Mesothelial cell of epicardium (in vitro differentiated cells): ENCODE measurements around the gene DUSP22. TPM values are rescaled to one million over a fixed set of nuclear protein-coding genes. Genes with fewer than 3 reads are reported as not detected.

Source experiments
- DNase-seq, 2 experiments: peaks; one replicate each; pipeline ENCODE4 v3.0.0; 2021; ENCODE audit warnings: low spot score in 2 of 2; ENCODE audit not compliant: unreplicated experiment in 2 of 2
- H3K27ac Mint-ChIP-seq: 2 replicates; pipeline ENCODE4 v1.8.0; 2021; ENCODE audit warnings: mixed read lengths
- H3K27me3 Mint-ChIP-seq: 2 replicates; pipeline ENCODE4 v1.8.0; 2021; ENCODE audit warnings: low read depth, mixed read lengths
- H3K36me3 Mint-ChIP-seq: 2 replicates; pipeline ENCODE4 v1.8.0; 2021; ENCODE audit warnings: mixed read lengths
- H3K4me1 Mint-ChIP-seq: 2 replicates; pipeline ENCODE4 v1.8.0; 2021; ENCODE audit warnings: mixed read lengths
- H3K4me3 Mint-ChIP-seq: 2 replicates; pipeline ENCODE4 v1.8.0; 2021; ENCODE audit warnings: mild to moderate bottlenecking, moderate library complexity, mixed read lengths
- H3K9me3 Mint-ChIP-seq: 2 replicates; pipeline ENCODE4 v1.8.0; 2021; ENCODE audit warnings: mixed read lengths
- total RNA-seq: library from RNA; stranded (reverse); gene quantifications from 3 replicates; pipeline ENCODE4 v1.2.1, GENCODE V29; 2021
- TF ChIP-seq, protein P1 (sequence below): fragments of 200-600 bp; sonication (generic); IDR thresholded peaks from one replicate; pipeline ENCODE4 v1.5.0; 2021; ENCODE audit warnings: antibody characterized with exemption; ENCODE audit not compliant: unreplicated experiment

Gene DUSP22
- total RNA-seq, 1 donor from 2014 or later, result 32.0 TPM

DNA sequence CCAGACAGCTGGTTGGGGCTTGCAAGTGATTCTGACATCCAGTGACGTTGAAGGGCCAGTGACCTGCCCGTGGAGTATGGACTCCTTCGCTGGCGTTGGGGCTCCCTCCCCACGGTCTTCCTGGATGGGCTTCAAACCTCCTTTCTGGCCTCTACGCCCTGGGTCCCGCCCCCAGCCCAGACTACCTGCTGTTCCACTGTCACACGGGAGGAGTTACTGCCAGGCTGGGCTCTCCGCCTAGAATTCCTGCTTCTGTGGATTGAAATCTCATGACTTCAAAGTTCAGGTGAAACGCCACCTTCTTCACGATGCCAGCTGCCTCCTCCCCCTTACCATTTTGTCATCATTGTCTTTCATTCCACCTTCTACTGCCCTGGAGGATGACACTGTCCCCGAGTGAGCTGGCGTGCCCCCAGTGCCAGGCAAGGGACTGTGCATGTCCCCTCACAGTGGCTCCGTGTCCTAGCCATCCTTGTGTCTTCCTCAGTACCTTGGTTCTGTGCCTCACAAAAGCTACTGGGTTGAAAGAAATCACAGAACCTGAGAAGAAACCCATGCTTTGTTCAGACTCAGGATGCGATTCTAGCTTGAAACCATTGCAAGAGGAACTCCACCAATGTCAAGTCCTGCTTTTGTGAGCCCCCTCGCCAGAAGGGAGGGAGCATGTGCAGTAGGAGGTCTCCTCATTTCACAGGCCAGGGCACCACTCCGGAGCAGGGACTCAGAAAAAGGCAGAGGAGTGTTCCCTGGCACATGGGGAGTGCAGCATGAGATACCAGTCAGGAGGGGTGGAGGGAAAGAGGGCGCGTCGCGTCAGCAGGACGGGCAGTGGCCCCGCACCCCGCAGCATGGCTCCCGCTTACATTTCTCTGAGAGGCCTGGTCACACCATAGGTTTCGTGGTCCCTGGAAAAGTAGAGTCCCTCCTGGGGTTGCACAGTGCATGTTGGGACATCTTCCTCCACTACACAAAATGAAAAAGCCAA is 88.2 kb downstream of the DUSP22 start:
- peaks cover 26% of the 10 kb centered on the region for H3K9me3 Mint-ChIP-seq
- TF ChIP-seq, protein P1, sequence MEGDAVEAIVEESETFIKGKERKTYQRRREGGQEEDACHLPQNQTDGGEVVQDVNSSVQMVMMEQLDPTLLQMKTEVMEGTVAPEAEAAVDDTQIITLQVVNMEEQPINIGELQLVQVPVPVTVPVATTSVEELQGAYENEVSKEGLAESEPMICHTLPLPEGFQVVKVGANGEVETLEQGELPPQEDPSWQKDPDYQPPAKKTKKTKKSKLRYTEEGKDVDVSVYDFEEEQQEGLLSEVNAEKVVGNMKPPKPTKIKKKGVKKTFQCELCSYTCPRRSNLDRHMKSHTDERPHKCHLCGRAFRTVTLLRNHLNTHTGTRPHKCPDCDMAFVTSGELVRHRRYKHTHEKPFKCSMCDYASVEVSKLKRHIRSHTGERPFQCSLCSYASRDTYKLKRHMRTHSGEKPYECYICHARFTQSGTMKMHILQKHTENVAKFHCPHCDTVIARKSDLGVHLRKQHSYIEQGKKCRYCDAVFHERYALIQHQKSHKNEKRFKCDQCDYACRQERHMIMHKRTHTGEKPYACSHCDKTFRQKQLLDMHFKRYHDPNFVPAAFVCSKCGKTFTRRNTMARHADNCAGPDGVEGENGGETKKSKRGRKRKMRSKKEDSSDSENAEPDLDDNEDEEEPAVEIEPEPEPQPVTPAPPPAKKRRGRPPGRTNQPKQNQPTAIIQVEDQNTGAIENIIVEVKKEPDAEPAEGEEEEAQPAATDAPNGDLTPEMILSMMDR, result no peak
- no peaks in the 10 kb centered on the region for H3K36me3 Mint-ChIP-seq
- H3K27ac Mint-ChIP-seq, result no peak overlapping the region
- no peak for DNase-seq
- H3K27me3 Mint-ChIP-seq, result peaks cover 58% of the 10 kb centered on the region
- H3K4me1 Mint-ChIP-seq, result no peaks in the 10 kb centered on the region
- no peak overlapping the region for H3K4me3 Mint-ChIP-seq

GRCh38 chr6:381742-382461 is 89.6 kb downstream of the DUSP22 start:
- no peaks in the 10 kb centered on the region for H3K36me3 Mint-ChIP-seq
- no peak for DNase-seq
- TF ChIP-seq, protein P1, result no peak
- H3K9me3 Mint-ChIP-seq, result peaks cover 19% of the 10 kb centered on the region
- no peak overlapping the region for H3K27ac Mint-ChIP-seq
- no peak overlapping the region for H3K4me3 Mint-ChIP-seq
- H3K27me3 Mint-ChIP-seq, result peaks cover 70% of the 10 kb centered on the region
- no peaks in the 10 kb centered on the region for H3K4me1 Mint-ChIP-seq

DNA sequence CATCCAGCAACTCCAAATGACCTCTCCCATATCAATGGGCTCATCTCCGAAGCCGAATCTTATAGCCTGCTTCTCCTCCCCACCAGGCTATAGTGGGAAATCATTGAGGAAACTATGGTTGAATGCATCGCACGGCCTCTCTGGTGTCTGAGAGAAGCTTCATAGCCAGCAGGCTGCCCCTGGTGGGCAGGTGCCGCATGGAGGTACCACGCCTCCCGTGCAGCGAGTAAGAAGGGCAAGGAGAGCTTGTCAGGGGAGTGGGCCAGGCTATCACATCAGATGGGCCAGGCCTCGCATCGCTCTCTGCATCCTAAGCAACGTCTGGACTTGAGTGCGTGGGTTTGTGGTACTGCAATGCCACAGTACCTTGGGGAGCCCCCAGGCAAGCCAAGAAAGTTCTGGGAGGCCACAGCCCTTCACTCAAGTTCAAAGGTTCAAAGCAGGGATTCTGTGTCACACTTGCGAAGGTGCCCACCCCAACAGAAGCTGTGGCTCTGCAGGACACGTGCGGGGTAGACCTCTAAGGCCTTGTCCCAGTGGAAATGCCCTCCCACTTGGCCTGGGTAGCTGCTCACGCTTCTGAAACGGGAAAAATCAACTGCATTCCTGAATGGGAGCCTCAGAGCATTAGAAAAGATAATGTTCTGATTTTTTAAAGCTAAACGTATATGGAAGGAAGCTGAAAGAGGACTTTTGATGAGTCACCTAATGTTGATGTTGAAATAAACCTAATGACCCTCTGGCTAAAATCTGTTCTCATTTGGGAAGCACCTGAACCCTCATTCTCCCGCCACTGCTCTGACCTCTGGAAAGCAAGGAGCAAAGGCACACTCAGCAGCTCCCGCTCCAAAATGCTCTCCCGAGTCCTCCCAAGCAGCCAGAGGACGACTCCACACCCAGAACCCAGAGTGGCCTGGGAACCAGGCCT is 90.9 kb downstream of the DUSP22 start:
- peaks cover 80% of the 10 kb centered on the region for H3K27me3 Mint-ChIP-seq
- H3K4me1 Mint-ChIP-seq, result no peaks in the 10 kb centered on the region
- H3K36me3 Mint-ChIP-seq, result no peaks in the 10 kb centered on the region
- no peak overlapping the region for H3K27ac Mint-ChIP-seq
- H3K4me3 Mint-ChIP-seq, result no peak overlapping the region
- no peak for DNase-seq
- TF ChIP-seq, protein P1, result no peak
- peaks cover 12% of the 10 kb centered on the region for H3K9me3 Mint-ChIP-seq

DNA sequence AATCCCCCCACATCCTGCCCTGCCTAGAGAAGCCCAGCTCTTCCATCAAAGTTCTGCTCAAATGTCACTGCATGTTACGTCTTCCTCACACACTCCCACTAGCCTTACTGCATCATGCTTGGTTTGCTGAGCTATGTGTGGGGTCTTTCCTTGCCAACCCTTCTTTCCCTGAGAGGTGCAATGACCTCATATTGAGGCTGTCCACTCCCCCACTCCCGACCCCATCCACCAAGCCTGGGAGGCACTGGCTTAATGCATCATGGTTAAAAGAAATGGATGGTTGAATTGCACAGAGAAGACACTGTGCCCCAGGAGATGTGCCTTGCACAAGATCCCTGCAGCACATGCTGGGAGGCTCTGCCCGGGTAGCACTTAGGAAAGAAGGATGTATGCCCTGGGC is 91.6 kb downstream of the DUSP22 start:
- H3K4me1 Mint-ChIP-seq, result no peaks in the 10 kb centered on the region
- no peak overlapping the region for H3K4me3 Mint-ChIP-seq
- H3K27me3 Mint-ChIP-seq, result peaks cover 85% of the 10 kb centered on the region
- TF ChIP-seq, protein P1, result no peak
- DNase-seq, result no peak
- no peaks in the 10 kb centered on the region for H3K36me3 Mint-ChIP-seq
- H3K27ac Mint-ChIP-seq, result no peak overlapping the region
- peaks cover 7% of the 10 kb centered on the region for H3K9me3 Mint-ChIP-seq

DNA sequence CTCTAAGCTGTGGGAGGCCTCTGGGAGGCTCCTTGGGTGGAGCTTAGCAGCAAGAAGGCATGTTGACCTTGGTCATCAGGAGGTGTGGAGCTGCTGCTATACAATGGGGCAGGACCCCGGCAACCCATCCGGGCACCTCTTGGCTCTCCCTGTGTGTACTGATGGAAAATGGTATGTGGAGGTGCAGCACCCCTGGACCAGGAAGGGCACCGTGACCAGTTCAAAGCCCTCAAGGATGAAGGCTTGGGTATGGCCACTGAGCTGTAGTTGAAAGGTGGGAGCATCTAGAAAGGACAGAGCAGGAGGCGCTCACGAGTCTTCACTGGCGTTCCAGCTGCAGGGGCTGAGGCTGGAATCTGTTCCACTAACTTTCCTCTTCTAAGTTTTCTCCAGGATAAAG is 92.6 kb downstream of the DUSP22 start:
- H3K4me1 Mint-ChIP-seq, result no peaks in the 10 kb centered on the region
- H3K27me3 Mint-ChIP-seq, result peaks cover 96% of the 10 kb centered on the region

More for the DNA sequence above, 92.6 kb downstream of the DUSP22 start:
- DNase-seq, result no peak
- H3K36me3 Mint-ChIP-seq, result no peaks in the 10 kb centered on the region
- peaks cover 7% of the 10 kb centered on the region for H3K9me3 Mint-ChIP-seq
- H3K4me3 Mint-ChIP-seq, result no peak overlapping the region
- H3K27ac Mint-ChIP-seq, result no peak overlapping the region
- TF ChIP-seq, protein P1, result no peak
